Stimulated activated CD8-positive, alpha-beta memory T cell treated with anti-CD3 and anti-CD28 coated beads, Interleukin-2, amount 100 ng/mL, for 1 hour (primary cell): ENCODE measurements around the gene MESD.

Experiments used
- DNase-seq, 2 donors: peaks; one replicate each; pipeline ENCODE4 v3.0.0-alpha.2; 2020; ENCODE audit warnings: low read depth in 2 of 2

Gene MESD

GRCh38 chr15:80904998-80905397 is 84.6 kb downstream of the MESD start:
- no peak for DNase-seq

- no peak for DNase-seq
Observed at GRCh38 chr15:80902298-80902801, 87.3 kb downstream of the MESD start.

- DNase-seq, result no peak
Observed at GRCh38 chr15:80898040-80898439, 91.6 kb downstream of the MESD start.
